ENCODE data around the gene USP54. TPM values are rescaled to one million over a fixed set of nuclear protein-coding genes. Genes with fewer than 3 reads are reported as not detected.

USP54 gene
- total and polyA plus RNA-seq, 9 of the 15 experiments (the other 6 are each of a cell fraction or from before 2014, with no cell fraction given), result 3.8 to 40.1 (median 16.9) TPM

GRCh38 chr10:73609116-73609515 is 18.0 kb upstream of the USP54 start:
- FAIRE-seq (no peak), ATAC-seq (no peak), DNase-seq (ENCODE audit: extremely low read depth in 1 of 4, low spot score in 3 of 4) (no peak)
- no peak overlapping the region for H3K4me2 ChIP-seq (ENCODE audit: insufficient read depth, low read length)
- 66% methylated on average over 4 of the region's 4 CpGs for WGBS (ENCODE audit: insufficient coverage, low coverage, missing lambda C conversion rate)
- H2AFZ ChIP-seq (ENCODE audit: low read depth, low read length), result no peak overlapping the region
- no peaks in the 10 kb centered on the region for H3K36me3 ChIP-seq (ENCODE audit: control insufficient read depth, insufficient read depth, low read length)
- intact Hi-C loops (cut with micrococcal nuclease) (no loop called here), in situ Hi-C loops (cut with MboI) (no loop called here)
- no peak overlapping the region for H3K27ac ChIP-seq (ENCODE audit: extremely low read depth, low read depth, low read length)
- H4K20me1 ChIP-seq (replicated peaks; ENCODE audit: control insufficient read depth, insufficient read depth, low read length), result no peaks in the 10 kb centered on the region
- no peaks in the 10 kb centered on the region for H3K9me3 ChIP-seq (replicated peaks; ENCODE audit: control insufficient read depth, insufficient read depth, low read depth, low read length)
- no TSS peak for BruUV-seq (replicated peaks)
- H3K27me3 ChIP-seq (ENCODE audit: control insufficient read depth in 2 of 2, insufficient read depth in 2 of 2, low read length in 2 of 2), result no peaks in the 10 kb centered on the region
- H3K9ac ChIP-seq (ENCODE audit: insufficient read depth in 1 of 2, low read depth in 2 of 2, low read length in 2 of 2), result no peak overlapping the region
- ChIA-PET CTCF (ENCODE audit: low intra/inter-chr PET ratio) (interaction anchor here (0.6 kb wide), 1 partner anchor 373 kb away, joined by 3 read pairs; no protein-coding TSS in a partner anchor), POLR2A (interaction anchor here (0.5 to 1.8 kb wide), 4 partner anchors 13 to 27 kb away, joined by 3 to 5 read pairs (median 4); no protein-coding TSS in a partner anchor)
- no peaks in the 10 kb centered on the region for H3K79me2 ChIP-seq (ENCODE audit: control insufficient read depth, insufficient read depth, low read length)
- no peak overlapping the region for H3K4me3 ChIP-seq
- H3K4me1 ChIP-seq (replicated peaks in 1 of 2; ENCODE audit: control insufficient read depth in 2 of 2, insufficient read depth in 2 of 2, low read length in 2 of 2), result no peaks in the 10 kb centered on the region; a peak in 1 of 5 replicates
- H3K9me1 ChIP-seq (ENCODE audit: control insufficient read depth, insufficient read depth, low read length), result no peaks in the 10 kb centered on the region
- TF ChIP-seq CUX1 (CRISPR knock-in tag; IDR thresholded peaks at IDR 0.05) (no peak), MAFK (IDR thresholded peaks at IDR 0.05; ENCODE audit: low read length) (no peak), SMAD3 (CRISPR knock-in tag; conservative IDR thresholded peaks at IDR 0.05) (no peak), BRF2 (IDR thresholded peaks at IDR 0.05; ENCODE audit: borderline replicate concordance, insufficient read depth, insufficient read length) (no peak), PBX2 (CRISPR knock-in tag; IDR thresholded peaks at IDR 0.05; ENCODE audit: low read depth) (no peak), PBX2 (tag; conservative IDR thresholded peaks at IDR 0.05; ENCODE audit: low read depth) (no peak), ZNF217 (CRISPR knock-in tag; IDR thresholded peaks at IDR 0.05) (no peak), STAT5B (CRISPR knock-in tag; IDR thresholded peaks at IDR 0.05) (no peak), MEF2A (IDR thresholded peaks at IDR 0.05; ENCODE audit: control insufficient read depth, low read depth, low read length) (no peak)

Measured in K562 (cell line).